ENCODE data around the gene CDK2AP2. TPM values are rescaled to one million over a fixed set of nuclear protein-coding genes. Genes with fewer than 3 reads are reported as not detected.

Gene CDK2AP2
- polyA plus RNA-seq, 1 of the 3 experiments (the other 2 are of a cell fraction) = 47.9 TPM

- TF ChIP-seq CHD2 (IDR thresholded peaks at IDR 0.05; ENCODE audit: low read length, partially characterized antibody) (no peak), RFX5 (IDR thresholded peaks at IDR 0.05; ENCODE audit: low read length) (no peak), MEF2A (IDR thresholded peaks at IDR 0.05; ENCODE audit: borderline replicate concordance, low read depth) (no peak), IRF3 (IDR thresholded peaks at IDR 0.05; ENCODE audit: low read depth, low read length) (no peak), FOXJ3 (CRISPR knock-in tag; IDR thresholded peaks at IDR 0.05) (no peak), EZH2phosphoT487 (IDR thresholded peaks at IDR 0.05; ENCODE audit: borderline replicate concordance, low read depth) (no peak)
- TF ChIP-seq, protein P1, sequence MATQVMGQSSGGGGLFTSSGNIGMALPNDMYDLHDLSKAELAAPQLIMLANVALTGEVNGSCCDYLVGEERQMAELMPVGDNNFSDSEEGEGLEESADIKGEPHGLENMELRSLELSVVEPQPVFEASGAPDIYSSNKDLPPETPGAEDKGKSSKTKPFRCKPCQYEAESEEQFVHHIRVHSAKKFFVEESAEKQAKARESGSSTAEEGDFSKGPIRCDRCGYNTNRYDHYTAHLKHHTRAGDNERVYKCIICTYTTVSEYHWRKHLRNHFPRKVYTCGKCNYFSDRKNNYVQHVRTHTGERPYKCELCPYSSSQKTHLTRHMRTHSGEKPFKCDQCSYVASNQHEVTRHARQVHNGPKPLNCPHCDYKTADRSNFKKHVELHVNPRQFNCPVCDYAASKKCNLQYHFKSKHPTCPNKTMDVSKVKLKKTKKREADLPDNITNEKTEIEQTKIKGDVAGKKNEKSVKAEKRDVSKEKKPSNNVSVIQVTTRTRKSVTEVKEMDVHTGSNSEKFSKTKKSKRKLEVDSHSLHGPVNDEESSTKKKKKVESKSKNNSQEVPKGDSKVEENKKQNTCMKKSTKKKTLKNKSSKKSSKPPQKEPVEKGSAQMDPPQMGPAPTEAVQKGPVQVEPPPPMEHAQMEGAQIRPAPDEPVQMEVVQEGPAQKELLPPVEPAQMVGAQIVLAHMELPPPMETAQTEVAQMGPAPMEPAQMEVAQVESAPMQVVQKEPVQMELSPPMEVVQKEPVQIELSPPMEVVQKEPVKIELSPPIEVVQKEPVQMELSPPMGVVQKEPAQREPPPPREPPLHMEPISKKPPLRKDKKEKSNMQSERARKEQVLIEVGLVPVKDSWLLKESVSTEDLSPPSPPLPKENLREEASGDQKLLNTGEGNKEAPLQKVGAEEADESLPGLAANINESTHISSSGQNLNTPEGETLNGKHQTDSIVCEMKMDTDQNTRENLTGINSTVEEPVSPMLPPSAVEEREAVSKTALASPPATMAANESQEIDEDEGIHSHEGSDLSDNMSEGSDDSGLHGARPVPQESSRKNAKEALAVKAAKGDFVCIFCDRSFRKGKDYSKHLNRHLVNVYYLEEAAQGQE (IDR thresholded peaks at IDR 0.05; ENCODE audit: low read depth, low read length) = no peak
- Histone ChIP-seq H3K9me3 (no peaks in the 10 kb centered on the region), H3K36me3 (replicated peaks in 1 of 2; ENCODE audit: control insufficient read depth in 1 of 2, insufficient read depth in 2 of 2, low read length in 1 of 2) (peaks cover 0 to 38% of the 10 kb centered on the region in 2 experiments), H3K27me3 (ENCODE audit: insufficient read depth) (no peaks in the 10 kb centered on the region), H3K4me3 (ENCODE audit: low read depth in 2 of 2, low read length in 1 of 2) (no peak overlapping the region), H3K9ac (no peak overlapping the region), H3K27ac (ENCODE audit: low read depth in 2 of 2, low read length in 1 of 2) (no peak overlapping the region), H3K79me2 (ENCODE audit: insufficient read depth) (no peaks in the 10 kb centered on the region), H3F3A (replicated peaks; ENCODE audit: insufficient read depth) (peaks cover 6% of the 10 kb centered on the region), H3K4me1 (ENCODE audit: control insufficient read depth in 1 of 2, insufficient read depth in 2 of 2, low read depth in 1 of 2, low read length in 1 of 2) (no peaks in the 10 kb centered on the region), H3K9me2 (no peaks in the 10 kb centered on the region), H4K20me1 (ENCODE audit: insufficient read depth) (no peaks in the 10 kb centered on the region), H2AFZ (ENCODE audit: low read depth) (no peak overlapping the region), H3K4me2 (no peak overlapping the region)
- POLR2A ChIA-PET = no interaction called here
- 96% methylated on average over 47 of the region's 59 CpGs for WGBS (ENCODE audit: low lambda C conversion rate)
- CTCF ChIA-PET = no interaction called here
- DNase-seq = peak; percentile 47
Measured at GRCh38 chr11:67494371-67495233, 13.4 kb downstream of the CDK2AP2 start.

DNA sequence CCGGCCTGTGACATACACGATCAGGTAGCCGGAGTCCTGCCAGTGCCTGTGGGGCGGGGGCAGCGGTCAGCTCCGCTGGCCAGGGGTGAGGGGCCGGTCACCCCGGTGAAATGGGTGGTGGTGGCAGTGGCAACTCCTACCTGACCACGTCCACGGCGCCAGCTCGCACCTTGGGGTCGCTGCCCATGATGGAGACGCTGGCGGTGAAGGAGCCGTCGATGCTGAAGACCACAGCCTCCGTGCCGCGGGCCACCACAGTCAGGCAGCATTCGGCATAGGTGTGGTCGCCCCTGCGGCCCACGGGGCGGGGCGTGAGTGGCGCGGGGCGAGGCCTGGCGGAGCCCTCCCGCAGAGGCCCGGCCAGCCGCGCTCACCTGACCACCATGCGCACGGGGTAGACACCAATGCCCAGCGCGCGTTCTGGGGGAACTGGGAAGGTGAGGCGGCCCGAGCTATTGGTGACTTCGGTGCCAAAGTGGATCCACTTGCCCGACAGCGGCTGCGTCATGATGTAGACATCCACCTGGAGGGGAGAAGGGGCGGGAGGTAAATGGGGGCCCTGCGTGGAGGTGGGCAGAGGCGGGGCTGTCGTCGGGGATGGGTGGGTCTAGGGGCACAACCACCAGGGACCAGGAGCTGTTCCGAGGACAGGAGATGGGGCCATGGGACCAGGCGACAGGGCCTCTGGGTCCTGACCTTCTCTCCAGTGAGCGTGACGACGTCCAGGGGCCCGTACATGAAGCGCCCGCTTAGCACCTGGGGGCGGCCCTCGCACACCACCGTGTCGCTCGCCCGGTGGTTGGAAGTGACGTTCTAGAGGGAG, 14.2 kb downstream of the CDK2AP2 start:
- no peak for DNase-seq
- Histone ChIP-seq H3K27me3 (ENCODE audit: insufficient read depth) (no peaks in the 10 kb centered on the region), H3K36me3 (replicated peaks in 1 of 2; ENCODE audit: control insufficient read depth in 1 of 2, insufficient read depth in 2 of 2, low read length in 1 of 2) (peaks cover 0 to 42% of the 10 kb centered on the region in 2 experiments), H3K9me2 (no peaks in the 10 kb centered on the region), H4K20me1 (ENCODE audit: insufficient read depth) (no peaks in the 10 kb centered on the region), H3F3A (replicated peaks; ENCODE audit: insufficient read depth) (peaks cover 6% of the 10 kb centered on the region), H2AFZ (ENCODE audit: low read depth) (no peak overlapping the region), H3K27ac (ENCODE audit: low read depth in 2 of 2, low read length in 1 of 2) (no peak overlapping the region), H3K4me2 (no peak overlapping the region), H3K4me1 (ENCODE audit: control insufficient read depth in 1 of 2, insufficient read depth in 2 of 2, low read depth in 1 of 2, low read length in 1 of 2) (no peaks in the 10 kb centered on the region), H3K79me2 (ENCODE audit: insufficient read depth) (no peaks in the 10 kb centered on the region), H3K9ac (no peak overlapping the region), H3K4me3 (ENCODE audit: low read depth in 2 of 2, low read length in 1 of 2) (no peak overlapping the region), H3K9me3 (no peaks in the 10 kb centered on the region)
- POLR2A ChIA-PET = no interaction called here
- 94% methylated on average over 34 of the region's 65 CpGs for WGBS (ENCODE audit: low lambda C conversion rate)
- CTCF ChIA-PET = no interaction called here
- no peak for TF ChIP-seq MEF2A (IDR thresholded peaks at IDR 0.05; ENCODE audit: borderline replicate concordance, low read depth)
- TF ChIP-seq CHD2 (IDR thresholded peaks at IDR 0.05; ENCODE audit: low read length, partially characterized antibody) = no peak
- no peak for TF ChIP-seq RXRA (IDR thresholded peaks at IDR 0.05; ENCODE audit: borderline replicate concordance, low read depth)
- TF ChIP-seq TCF12 (IDR thresholded peaks at IDR 0.05) = no peak
- TF ChIP-seq FOXJ3 (CRISPR knock-in tag; IDR thresholded peaks at IDR 0.05) = no peak
- no peak for TF ChIP-seq FOXM1 (IDR thresholded peaks at IDR 0.05; ENCODE audit: low read depth)
- TF ChIP-seq TAF1 (IDR thresholded peaks at IDR 0.05; ENCODE audit: borderline replicate concordance, low read depth, low read length) = no peak
- no peak for TF ChIP-seq IRF3 (IDR thresholded peaks at IDR 0.05; ENCODE audit: low read depth, low read length)
- TF ChIP-seq RCOR1 (IDR thresholded peaks at IDR 0.05; ENCODE audit: low read length) = no peak
- TF ChIP-seq, protein P2, sequence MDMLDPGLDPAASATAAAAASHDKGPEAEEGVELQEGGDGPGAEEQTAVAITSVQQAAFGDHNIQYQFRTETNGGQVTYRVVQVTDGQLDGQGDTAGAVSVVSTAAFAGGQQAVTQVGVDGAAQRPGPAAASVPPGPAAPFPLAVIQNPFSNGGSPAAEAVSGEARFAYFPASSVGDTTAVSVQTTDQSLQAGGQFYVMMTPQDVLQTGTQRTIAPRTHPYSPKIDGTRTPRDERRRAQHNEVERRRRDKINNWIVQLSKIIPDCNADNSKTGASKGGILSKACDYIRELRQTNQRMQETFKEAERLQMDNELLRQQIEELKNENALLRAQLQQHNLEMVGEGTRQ (IDR thresholded peaks at IDR 0.05; ENCODE audit: borderline replicate concordance, low read depth, low read length) = no peak
- no peak for TF ChIP-seq RFX5 (IDR thresholded peaks at IDR 0.05; ENCODE audit: low read length)
- TF ChIP-seq SIN3A (IDR thresholded peaks at IDR 0.05; ENCODE audit: borderline replicate concordance, low read depth, low read length) = no peak
- no peak for TF ChIP-seq GABPA (IDR thresholded peaks at IDR 0.05; ENCODE audit: low read depth)
